GM18858 (cell line): ENCODE data around the gene BCAN.

ENCODE experiments used
- ATAC-seq: cut with Tn5 transposase; IDR thresholded peaks from one replicate; pipeline ENCODE4 v1.9.1; 2021; ENCODE audit not compliant: unreplicated experiment

The BCAN gene

DNA sequence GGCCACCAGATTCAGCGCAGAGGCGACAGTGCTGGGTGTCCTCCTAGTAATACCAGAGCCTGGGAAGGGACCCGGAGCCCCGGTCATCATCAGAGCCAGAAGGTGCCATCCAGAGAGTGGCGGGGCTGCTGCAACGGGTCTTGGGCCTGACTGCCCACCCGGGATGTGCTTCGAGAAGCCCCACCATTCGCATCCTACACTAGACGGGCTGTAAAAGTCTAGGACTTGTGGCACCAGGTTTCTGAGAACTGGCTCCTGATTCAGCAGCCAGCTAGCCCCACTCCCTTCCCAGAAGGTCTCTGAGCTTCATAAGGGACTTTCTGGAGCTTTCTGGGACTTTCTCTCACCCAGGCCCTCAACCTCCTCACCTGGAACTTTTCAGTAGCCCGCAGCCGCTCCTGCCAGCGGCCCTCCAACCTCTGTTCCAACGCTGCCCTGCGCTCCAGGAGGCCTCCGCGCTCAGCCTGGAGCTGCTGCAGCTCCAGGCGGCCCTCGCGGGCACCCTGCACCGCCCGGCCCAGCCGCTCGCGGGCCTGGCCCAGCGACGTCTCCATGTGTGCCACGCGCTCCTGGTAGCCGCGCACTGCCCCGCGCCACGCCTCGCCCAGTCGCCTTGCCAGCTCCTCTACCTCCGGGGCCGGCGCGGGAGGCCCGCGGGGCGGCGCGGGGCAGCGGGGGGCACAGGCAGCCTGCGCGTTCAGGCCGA lies 34.4 kb downstream of the BCAN start:
- ATAC-seq: no peak

DNA sequence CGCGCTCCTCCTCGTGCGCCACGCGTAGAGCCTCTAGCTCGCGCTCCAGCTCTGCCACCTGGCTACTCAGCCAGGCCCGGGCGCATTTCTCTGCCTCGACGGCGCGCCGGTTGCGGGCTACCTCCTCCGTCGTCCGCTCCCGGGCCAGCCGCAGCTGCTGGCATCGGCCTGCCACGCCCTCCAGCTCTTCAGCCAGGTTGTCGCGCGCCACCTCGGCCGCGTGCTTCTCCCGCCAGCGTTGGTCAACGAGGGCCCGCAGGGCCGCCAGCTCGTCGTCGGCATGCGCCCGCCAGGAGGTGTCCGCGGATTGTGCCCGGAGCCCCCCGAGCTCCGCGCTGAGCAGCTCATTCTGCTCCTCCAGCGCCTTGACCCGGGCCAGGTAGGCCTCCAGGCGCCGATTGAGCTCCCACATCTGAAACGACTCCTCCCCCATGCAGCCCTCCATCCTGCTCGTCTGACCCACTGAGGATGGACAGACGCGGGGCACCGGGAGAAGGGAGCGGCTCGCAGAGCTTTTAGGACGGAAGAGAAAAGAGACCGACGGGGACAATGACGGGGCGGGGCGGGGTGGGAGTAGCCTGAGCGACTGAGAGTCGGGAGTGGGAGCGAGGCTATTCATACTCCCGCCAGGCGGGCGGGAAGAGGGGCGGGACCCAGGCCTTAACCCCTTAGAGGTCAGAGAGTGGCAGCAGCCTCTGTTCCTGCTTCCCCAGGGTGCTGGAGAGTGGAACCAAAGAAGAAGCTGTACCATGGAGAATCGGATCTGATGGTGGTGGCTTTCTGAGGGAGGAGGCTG lies 35.1 kb downstream of the BCAN start, which contains the start of gene NES:
NES (minus strand) TSS at position 588 of the 796 bp plus-strand sequence; CDS start at position 445, 143 bp downstream.
- no peak for ATAC-seq

DNA sequence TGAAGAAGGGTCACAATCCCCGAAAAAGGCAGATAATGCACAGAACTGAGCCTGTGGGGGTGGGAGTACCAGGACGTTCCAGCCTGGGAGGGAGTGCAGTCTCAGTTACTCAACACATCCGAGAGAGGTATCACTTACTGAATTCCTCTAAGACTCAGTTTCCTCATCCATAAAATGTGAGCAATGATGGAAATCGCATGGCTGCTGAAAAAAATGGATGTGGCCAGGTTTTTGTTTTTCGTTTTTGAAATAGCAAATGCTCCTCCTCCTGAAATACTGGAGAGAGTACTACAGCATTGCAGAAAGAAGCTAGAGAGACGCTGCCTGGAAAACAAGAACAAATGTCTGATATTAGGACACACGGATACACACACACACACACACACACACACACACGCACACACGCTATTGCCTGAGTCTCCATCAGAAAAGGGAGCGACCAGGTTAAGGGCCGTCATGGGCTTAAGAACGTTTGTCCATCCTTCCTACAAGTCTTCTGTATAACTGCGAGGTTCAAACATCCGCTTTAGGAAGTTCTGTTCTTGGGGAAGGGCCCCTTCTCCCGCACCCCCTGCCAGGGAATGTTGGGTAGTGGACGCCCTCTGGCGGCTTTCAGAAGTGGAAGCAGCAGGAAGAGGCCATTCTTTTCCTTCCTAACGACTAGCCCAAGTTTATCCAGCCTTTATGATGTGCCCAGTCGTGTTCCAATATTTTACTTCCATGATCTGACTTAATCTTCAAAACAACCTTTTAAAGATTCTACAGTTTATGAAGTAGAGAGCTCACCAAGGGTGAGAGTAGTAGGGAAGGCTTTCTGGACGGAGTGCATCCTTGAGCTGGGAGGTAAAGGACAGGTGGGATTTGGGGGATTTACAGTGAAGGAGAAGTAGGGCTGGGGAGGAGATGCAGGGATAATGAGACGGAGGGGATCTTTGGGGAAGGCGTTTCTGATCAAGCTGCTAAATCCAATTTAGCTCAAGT lies 36.0 kb downstream of the BCAN start:
- no peak for ATAC-seq

DNA sequence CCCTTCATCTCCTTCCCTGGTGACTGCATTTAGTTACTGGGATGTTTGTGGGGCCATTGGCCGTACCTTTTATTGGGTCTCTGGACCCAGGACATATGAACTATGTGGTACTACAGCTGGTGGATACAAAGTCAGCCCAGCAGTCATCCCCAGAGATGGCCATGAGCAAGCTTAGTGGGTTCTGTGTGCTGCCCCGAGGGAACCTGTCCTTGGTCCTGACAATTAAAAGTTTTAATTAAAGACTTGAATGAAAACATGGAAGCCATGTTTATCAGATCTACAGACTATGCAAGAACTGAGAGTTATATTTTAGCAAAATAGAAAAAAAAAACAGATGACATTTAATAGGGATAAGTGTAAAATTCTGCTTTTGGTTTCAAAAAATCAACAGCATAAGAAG lies 38.1 kb downstream of the BCAN start:
- ATAC-seq: no peak

DNA sequence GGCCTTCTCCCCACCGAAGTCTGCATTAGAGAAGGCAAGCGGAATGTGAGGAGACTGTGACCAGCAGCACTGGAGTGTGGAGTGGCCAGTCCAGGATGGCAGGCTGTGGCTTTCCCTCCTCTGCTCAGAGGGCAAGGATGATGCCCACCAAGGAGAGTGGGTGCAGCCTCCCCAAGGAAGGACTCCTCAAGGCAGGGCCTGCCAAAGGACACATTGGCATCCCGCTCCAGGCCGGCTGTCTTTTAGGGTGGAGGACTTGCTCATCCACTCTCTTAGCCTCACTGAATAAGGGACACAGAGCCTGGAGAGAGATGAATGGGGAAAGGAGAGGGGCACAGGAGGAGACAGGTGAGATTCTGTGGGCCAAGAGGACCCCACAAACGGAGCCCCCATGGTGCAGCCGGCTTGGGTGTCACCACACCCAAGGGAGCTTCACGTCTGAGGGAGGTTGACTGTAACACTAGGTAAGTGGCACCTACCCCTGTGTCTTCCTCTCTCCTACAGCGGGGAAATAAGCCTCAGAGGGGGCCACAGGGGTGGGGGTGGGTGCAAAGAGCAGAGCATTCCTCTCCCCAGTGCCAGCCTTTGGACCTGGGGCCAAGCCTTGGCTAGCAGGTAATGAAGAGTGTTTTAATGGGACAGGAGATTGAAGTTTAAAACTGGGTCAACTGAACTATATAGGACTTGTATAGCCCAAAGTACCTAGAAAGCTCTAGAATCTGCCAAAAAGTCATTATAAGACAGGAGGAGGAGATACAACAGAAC lies 39.5 kb downstream of the BCAN start:
- no peak for ATAC-seq

DNA sequence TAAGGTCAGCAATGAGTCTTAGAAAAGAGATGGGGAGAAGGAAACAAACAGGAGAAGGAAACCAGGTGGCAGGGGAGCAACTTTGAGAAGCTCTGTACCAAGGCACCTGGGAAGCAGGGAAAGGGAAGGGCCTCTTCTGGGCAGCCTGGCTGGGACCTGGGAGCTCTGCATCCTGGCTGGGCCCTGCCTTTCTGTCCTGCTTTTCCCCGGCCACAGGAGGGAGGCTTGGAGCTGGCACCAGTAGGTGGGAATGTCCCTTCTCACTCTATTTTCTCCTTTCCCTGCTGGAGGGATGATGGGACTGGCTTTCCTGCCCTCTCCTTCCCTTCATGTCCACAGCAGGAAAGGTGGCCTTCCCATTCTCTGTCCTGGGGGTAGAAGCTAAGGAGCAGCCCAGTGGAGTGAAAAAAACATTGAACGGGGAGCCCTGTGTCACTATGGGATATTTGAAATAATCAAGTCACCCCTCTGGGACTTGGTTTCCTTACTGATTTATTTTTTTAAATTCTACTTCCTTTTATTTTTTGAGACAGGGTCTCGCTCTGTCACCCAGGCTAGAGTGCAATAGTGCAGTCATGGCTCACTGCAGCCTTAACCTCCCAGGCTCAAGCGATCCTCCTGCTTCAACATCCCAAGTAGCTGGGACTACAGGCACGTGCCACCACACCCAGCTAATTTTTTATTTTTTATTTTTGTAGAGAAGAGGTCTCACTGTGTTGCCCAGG lies 40.4 kb downstream of the BCAN start:
- no peak for ATAC-seq

DNA sequence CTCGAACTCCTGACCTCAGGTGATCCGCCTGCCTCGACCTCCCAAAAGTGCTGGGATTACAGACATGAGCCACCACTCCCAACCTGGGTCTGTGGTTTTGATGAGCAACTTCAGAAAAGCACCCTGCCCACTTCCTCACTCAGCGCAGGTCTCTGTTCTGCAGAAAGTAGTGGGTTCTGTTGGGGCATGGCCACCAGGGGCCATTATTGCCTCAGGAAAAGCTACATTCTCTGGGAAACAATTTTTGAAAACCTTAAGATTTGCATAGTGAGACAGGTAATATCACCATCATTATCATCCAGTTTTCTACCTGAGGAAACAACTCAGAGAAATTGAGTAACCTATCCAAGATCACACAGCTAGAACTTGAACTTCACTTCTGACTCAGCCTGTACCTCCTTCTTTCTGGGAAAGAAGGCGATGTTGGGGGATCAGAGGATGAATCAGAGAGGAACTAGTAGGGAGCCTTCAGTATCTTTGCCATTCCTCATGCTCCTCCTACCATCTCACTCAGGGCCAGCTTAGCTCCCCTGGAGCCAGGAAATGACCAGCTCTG lies 42.4 kb downstream of the BCAN start:
- ATAC-seq: no peak

DNA sequence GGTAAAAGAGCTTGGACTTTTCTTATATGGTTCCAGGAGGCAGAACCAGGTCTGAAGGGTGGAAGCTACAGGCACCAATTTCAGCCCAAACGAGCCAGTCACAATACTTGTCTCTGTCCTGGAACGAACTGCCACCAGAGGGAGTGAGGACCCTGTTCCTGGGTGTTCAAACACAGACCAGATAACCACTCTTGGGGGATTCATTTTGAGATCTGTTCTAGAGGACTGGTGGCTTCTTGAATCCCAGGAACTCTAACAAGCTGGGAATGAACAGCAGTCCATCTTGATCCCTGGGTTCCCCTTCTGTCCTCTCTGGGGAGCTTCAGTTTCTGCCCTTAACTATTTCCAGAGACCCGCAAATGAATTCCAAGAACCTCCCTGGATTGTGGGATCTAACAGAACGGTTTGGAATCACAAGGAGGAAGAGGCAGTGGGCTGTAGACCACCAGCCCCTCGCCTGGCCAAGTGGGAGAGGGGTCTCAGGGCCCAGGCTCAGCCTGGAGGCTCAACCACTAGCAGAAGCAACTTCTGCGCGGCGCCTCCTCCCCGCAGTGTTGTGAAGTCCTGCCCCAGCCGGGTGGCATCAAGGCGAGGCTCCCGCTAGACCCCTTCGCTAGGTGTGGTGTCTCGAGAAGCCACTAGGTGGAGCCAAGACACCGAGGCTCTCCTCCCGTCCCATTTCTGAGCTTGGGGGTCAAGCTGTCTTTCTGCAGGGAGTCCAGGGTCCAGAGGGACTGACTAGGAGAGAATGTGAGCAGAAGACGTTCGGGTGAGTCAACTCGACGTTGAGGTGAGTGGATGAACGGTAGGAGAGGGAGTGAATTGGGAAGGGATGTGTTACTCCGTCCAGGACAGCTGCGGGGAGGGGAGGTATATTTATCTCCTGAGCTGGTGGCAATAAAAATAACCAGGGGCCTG lies 47.4 kb downstream of the BCAN start:
- no peak for ATAC-seq

DNA sequence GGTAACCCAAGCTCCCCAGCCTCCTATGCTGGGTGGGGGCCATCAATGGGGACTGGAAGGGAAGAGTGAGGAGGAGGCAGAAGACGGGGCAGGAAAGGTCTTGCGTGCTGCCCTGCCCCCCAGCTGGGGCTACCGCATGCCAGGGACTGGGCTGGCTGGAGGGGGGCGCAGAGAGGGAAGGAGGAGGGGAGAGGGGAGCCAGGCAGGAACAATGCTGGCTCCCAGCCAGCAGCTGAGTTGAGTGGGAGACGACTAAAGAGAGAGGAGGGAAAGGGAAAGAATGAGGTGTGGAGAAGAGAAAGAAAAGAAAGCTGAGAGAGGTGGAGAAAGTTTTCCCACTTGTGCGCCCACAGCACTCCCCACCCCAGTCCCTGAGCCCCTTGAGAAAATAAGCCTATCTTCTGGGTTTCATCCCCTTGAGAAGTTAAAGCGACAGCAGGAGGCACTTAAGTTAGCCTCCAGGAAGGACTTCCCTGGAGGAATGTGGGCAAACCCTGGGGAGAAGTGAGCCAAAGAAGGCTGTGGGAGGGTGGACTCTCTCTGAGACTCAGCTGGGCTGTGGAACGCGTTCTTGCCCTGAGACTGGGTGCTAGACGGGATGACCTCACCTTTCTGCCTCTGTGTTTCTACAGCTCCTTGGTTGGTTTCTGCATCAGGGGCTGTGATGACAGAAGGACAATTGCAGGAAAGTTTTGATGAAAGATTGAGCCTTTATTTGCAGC lies 48.2 kb downstream of the BCAN start:
- ATAC-seq: no peak

DNA sequence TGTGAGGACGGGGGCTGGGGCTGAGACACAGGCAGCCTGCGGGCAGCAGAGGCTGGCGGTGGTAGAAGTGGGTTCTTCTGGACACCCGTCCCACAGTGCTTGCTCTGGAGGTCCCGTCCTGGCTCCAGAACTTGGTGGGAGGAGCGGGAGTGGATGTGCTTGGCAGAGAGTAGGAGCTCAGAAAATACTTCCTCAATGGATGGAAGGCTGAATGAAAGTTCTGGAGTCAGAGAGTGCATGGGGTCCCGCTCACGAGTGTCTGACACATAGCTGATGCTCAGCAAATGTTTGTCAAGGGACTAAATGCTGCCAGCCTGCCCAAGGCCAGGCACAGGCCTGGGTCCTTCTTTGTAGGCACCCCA lies 48.7 kb downstream of the BCAN start:
- no peak for ATAC-seq

DNA sequence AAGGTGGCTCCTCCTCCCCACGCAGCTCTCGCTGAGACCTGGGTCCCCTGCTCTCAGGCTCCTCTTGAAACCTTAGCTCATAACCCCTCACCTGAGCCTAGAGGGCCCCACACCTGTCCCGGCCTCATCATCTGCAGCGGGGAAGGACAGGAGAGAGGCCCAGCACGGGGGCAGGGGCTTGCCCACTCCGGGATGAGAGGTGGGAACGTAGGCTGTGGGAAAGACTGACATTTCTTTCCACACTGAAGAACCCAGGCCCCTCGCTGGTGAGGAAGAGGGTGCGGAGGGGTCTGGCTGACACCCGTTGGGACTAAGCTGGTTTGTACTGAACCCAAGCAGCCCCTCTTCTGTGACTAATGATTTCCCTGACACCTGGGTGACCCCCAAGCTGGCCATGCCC lies 49.3 kb downstream of the BCAN start:
- no peak for ATAC-seq

DNA sequence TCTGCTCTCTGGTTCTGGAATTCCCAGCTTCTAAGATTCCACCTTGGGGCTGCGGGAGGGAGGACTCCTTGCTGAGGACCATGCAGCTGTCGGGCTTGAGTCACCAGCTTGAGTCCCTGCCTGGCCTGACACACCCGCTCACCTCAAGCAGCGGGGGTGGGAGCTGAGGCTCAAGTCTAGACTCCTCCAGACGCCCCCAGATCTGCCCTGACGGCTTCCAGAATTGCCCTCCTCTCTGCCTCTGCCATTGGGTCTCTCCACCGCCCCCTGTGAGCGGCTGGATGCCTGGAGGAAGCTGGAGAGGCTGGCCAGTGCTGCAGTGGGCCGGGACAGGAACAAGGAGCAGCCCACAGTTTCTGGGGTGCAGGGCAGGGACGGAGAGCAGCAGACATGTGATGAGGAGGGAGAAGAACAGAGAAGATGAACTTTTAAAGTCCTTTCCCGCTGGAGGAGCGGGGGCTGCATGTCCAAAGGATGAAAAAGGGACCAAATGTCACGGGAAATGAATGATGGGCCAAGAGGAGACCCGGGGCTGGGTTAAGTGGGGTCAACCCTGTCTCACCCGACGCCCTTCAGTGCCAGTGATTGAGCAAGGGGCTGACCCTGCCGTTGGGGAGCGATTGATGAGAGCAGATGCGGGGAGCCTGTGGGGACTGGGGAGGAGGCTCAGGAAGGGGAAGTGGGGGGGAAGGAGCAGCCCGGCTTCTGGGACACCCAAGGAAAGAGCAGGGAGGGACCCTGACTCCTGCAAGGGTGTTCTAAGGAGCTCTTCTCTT lies 49.9 kb downstream of the BCAN start:
- no peak for ATAC-seq

DNA sequence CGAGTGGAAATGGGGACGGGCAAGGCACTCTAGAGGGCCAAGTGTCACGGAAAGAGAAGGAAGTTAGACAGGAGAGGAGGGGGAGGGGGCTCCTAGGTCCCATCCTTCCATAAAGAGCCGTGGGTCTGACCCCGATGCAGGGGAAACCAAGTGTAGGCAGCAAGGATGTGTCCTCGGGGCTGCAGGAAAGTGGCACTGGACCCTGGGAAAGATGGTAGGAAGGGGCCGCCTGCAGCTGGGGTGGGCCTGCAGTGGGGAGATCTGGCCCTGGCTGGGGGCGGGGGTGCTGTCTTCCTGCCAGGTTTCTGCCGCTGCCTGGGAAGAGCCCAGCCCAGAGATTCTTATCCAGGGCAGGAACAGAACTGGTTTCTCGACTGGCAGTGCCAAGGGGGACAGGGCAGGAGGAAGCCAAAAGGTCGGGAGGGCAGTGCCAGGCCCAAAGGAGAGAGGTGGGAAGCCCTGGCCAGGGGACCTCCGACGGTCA lies 50.6 kb downstream of the BCAN start:
- no peak for ATAC-seq

DNA sequence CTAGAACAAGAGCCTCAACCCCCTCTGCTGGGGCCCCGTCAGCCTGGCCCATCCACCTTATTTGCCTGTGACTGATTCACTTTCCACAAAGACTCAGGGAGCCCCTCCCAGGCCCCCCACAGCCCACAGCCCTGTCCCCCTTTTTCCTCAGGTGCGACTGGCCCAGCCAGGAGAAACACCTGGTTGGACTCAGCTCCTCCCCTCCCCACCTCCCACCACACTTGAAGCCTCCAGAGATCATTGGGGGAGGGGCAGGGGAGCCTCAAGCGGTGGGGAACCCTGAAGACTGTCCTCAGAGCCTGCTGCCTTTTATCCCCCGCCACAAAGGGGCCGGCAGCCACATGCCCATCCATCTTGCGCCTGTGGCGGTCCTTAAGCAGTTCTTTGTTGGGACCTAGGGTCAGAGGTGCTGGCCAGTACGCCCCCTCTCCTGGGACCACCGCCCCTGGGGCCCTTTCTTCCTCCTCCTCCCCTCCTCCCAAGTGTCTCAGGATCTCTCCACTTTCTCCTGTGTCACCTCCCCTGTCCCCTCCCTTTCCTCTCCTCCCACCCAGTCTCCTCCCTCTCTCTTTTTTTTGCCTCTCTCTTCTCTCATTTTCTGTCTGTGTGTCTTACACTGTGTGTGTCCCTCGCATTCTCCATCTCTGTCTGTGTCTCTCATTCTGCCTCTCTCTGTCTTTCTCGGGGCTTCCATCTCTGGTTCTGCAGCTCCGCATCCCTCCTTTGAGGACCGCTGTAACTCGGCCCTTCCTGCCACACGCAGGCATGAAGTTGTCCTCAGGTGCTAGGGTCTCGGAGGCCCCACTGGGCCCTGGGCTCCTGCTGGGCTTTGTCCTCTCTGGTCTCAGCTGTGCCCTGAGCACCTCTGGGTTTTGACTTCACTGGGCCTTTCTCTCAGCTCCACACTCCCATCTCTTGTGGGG lies 51.3 kb downstream of the BCAN start:
- no peak for ATAC-seq

DNA sequence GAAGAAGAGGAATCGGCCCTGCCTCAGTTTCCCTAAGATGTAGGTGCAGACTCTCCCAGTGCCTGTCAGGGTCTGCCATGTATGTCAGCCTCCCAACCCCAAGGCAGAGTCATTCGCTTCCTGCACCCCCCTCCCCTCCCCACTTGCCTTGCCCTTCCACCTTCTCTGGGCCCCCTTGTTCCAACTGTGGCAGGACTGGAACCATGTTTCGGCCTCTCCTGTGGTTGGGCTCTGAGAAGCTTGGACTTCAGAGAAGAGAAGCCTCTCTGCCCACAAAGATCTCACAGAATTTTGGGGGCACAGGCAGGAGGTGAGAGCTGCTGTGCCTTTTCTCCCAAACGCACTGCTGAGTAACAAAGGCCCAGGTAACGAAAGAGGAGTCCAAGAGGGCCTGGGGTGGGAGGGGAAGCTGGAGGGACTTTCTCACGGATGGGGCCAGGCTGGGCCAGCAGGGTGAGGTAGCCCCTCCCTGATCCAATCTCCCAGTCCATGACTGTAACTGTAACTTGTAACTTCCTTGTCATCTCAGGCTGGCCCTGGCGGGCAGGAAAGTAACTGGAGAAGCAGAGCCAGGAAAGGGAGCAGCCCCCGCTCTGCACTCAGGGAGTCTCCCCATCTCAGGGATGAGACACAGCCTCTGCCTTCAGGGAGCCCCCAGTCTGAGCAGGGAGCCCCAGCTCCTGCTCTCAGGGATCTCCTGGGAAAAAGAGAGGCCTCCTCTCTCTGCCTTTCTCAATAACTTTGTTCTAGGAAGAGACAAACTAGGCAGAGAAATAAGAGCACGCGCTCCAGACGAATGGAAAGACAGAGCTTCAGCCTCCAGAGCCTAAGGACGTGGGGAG lies 52.2 kb downstream of the BCAN start:
- no peak for ATAC-seq
